ENCODE measurements around the gene MMP10.

GRCh38 chr11:102788334-102788995 is 8.0 kb upstream of the MMP10 start:
- TF ChIP-seq CTCF (IDR thresholded peaks at IDR 0.05) (no peak), POLR2AphosphoS5 (IDR thresholded peaks at IDR 0.05) (no peak), EP300 (IDR thresholded peaks at IDR 0.05) (no peak), POLR2A (IDR thresholded peaks at IDR 0.05) (no peak)
